Tongue (tissue), 2 donors: ENCODE data around the gene FPR3. TPM values are rescaled to one million over a fixed set of nuclear protein-coding genes. Genes with fewer than 3 reads are reported as not detected.

Experiments
- DNase-seq: peaks from one replicate; pipeline ENCODE4 v3.0.0-alpha.2; 2015
- total RNA-seq: library from RNA; depleted of rRNA; stranded (reverse); fragments of >200 nt; gene quantifications from one replicate; pipeline ENCODE4 v1.2.3, GENCODE V29; 2014

Gene FPR3
- total RNA-seq, 1 donor from 2014 or later: 1.4 TPM

- DNase-seq: no peak
Measured at GRCh38 chr19:51807925-51808324, 13.0 kb downstream of the FPR3 start.

- DNase-seq: no peak
Measured at GRCh38 chr19:51808333-51808986, 13.5 kb downstream of the FPR3 start.

- no peak for DNase-seq
Measured at GRCh38 chr19:51809787-51810186, 14.8 kb downstream of the FPR3 start.

- DNase-seq: no peak
Measured at GRCh38 chr19:51810223-51810622, 15.3 kb downstream of the FPR3 start.

GRCh38 chr19:51811344-51811743, 16.4 kb downstream of the FPR3 start:
- DNase-seq: peak; percentile 5

GRCh38 chr19:51815043-51815442, 20.1 kb downstream of the FPR3 start:
- no peak for DNase-seq

GRCh38 chr19:51816711-51817110, 21.8 kb downstream of the FPR3 start:
- DNase-seq: no peak

GRCh38 chr19:51820011-51820410, 25.1 kb downstream of the FPR3 start:
- DNase-seq: no peak

- DNase-seq: no peak
Measured at GRCh38 chr19:51820831-51821446, 26.0 kb downstream of the FPR3 start.

- no peak for DNase-seq
Measured at GRCh38 chr19:51821456-51821855, 26.5 kb downstream of the FPR3 start.

GRCh38 chr19:51821921-51822320, 27.0 kb downstream of the FPR3 start:
- DNase-seq: no peak

GRCh38 chr19:51822325-51822724, 27.4 kb downstream of the FPR3 start:
- no peak for DNase-seq

GRCh38 chr19:51822946-51823345, 28.0 kb downstream of the FPR3 start:
- DNase-seq: no peak

GRCh38 chr19:51824281-51825005, 29.5 kb downstream of the FPR3 start:
- DNase-seq: peak; percentile 8

GRCh38 chr19:51830274-51830673, 35.3 kb downstream of the FPR3 start:
- no peak for DNase-seq

- DNase-seq: no peak
Measured at GRCh38 chr19:51837145-51837544, 42.2 kb downstream of the FPR3 start.

- DNase-seq: no peak
Measured at GRCh38 chr19:51861870-51862622, 67.1 kb downstream of the FPR3 start.

GRCh38 chr19:51873097-51873496, 78.1 kb downstream of the FPR3 start:
- DNase-seq: no peak
